Astrocyte (in vitro differentiated cells and primary cell): ENCODE measurements around the gene MAN2A1.

Source experiments
- CTCF ChIP-seq: IDR thresholded peaks from 2 replicates; pipeline ENCODE4 v1.5.1; 2011; ENCODE audit warnings: low read depth, mild to moderate bottlenecking, inconsistent platforms, low read length, moderate library complexity; ENCODE audit not compliant: insufficient read depth
- EZH2 ChIP-seq: IDR thresholded peaks from 2 replicates; pipeline ENCODE4 v1.6.1; 2012; ENCODE audit warnings: mild to moderate bottlenecking, low read length, inconsistent platforms; ENCODE audit not compliant: insufficient read depth

- TF ChIP-seq CTCF, result no peak
- no peak for TF ChIP-seq EZH2
These were observed 53.4 kb downstream of the MAN2A1 start for GRCh38 chr5:109743041-109743531.
